Heart right ventricle (tissue), 16 donors: ENCODE results near the gene KRT82. TPM values are rescaled to one million over a fixed set of nuclear protein-coding genes. Genes with fewer than 3 reads are reported as not detected.

Source experiments
- ATAC-seq, 8 donors: fragments of 200-7000 bp; cut with Tn5 transposase; one replicate each; pipeline ENCODE4 v1.9.1; 2020; ENCODE audit warnings: mild to moderate bottlenecking in 8 of 8, moderate library complexity in 8 of 8, moderate number of reproducible peaks in 1 of 8
- DNase-seq, 2 donors: peaks; one replicate each; pipeline ENCODE4 v3.0.0-alpha.2; 2020
- H3K27ac ChIP-seq, 10 donors: fragments of 200-600 bp; sonication (generic) in 2 of 10; one replicate each; pipeline versions ENCODE4 v1.5.0 to v1.8.0; 2020 to 2022; ENCODE audit warnings: mild to moderate bottlenecking in 3 of 10
- H3K27me3 ChIP-seq, 7 donors: fragments of 200-600 bp; one replicate each; pipeline ENCODE4 v1.8.0; 2021 to 2022; ENCODE audit warnings: mild to moderate bottlenecking in 2 of 7
- H3K36me3 ChIP-seq, 9 donors: fragments of 200-600 bp; sonication (generic) in 1 of 9; one replicate each; pipeline versions ENCODE4 v1.5.0 to v1.8.0; 2020 to 2022; ENCODE audit warnings: mild to moderate bottlenecking in 2 of 9
- H3K4me1 ChIP-seq, 9 donors: fragments of 200-600 bp; sonication (generic) in 1 of 9; one replicate each; pipeline versions ENCODE4 v1.5.0 to v1.8.0; 2020 to 2022; ENCODE audit warnings: mild to moderate bottlenecking in 4 of 9
- H3K4me3 ChIP-seq, 10 donors: fragments of 200-600 bp; sonication (generic) in 2 of 10; one replicate each; pipeline versions ENCODE4 v1.5.0 to v1.8.0; 2020 to 2022; ENCODE audit warnings: mild to moderate bottlenecking in 7 of 10, moderate library complexity in 2 of 10
- H3K9me3 ChIP-seq, 11 donors: fragments of 200-600 bp in 10 of 11; sonication (generic) in 2 of 11; one replicate each; pipeline versions ENCODE4 v1.5.0 to v1.8.0; 2013 to 2022; ENCODE audit warnings: mild to moderate bottlenecking in 2 of 11, control low read depth in 1 of 11, moderate library complexity in 1 of 11
- CTCF ChIP-seq, 9 donors: fragments of 200-600 bp; sonication (generic) in 2 of 9; IDR thresholded peaks; one replicate each; pipeline versions ENCODE4 v1.5.0 to v1.8.0; 2021 to 2022; ENCODE audit warnings: antibody characterized with exemption in 9 of 9, mild to moderate bottlenecking in 5 of 9, moderate library complexity in 1 of 9
- WGBS, 2 donors: extraction: QIAGEN DNeasy Blood & Tissue Kit; methylation state at CpG; one replicate each; pipeline ENCODE4 v1.1.7; 2013; ENCODE audit warnings: inconsistent platforms in 1 of 2; 5-methylcytosine and 5-hydroxymethylcytosine counted together
- intact Hi-C, 10 donors: fragments of 100-400 bp; cut with DNase I; formaldehyde crosslinking; loops; one replicate each; pipeline versions ENCODE4 v1.11.1 to v1.14.2; 2022
- polyA plus RNA-seq, 2 donors: library from polyadenylated mRNA; stranded (reverse); fragments of 200-250 nt; gene quantifications; one replicate each; pipeline ENCODE4 v1.2.3, GENCODE V29; 2013
- total RNA-seq, 10 donors: library from RNA; stranded (reverse); fragmentation: NEBNext Ultra II Directional in 3 of 10; extraction: Animal tissue kit (Norgen Biotek cat#: 25700) in 3 of 10; gene quantifications; one replicate each; pipeline versions ENCODE4 v1.2.1 to v1.2.4, GENCODE V29; 2021 to 2023
- donor health status: Arrhythmogenic right ventricular cardiomyopathy.
- donor health status: ischemic (EF 13 %, LVEDD 7.1; RV severe dilation, severe dysfunction).
- donor health status: healthy with polysubstance abuse.
- donor health status: DM: no; HTN: yes; CAD: no.
- donor health status: DM: no; HTN: no; CAD: no.
- donor health status: ischemic (EF 25% LVEDD 6.9; RV normal size, moderate dysfunction).
- donor health status: ischemic (EF 25% LVEDD 5.7; RV mildly dilated, moderate dysfunction).
- donor health status: healthy.
- donor health status: DM: yes; HTN: yes; CAD: no.
- donor health status: Ischemic cardiomyopathy.
- donor health status: ischemic (EF 35%, LVEDD 5.7; RV mildly dilated, moderate dysfunction).
- donor health status: nonischemic (EF 11% LVEDD 7.7; RV severe dilation, severe dysfunction).
- donor health status: DM: yes; HTN: yes; CAD: no.
- donor health status: PGD.
- donor health status: ischemic (EF 29% LVEDD 5.4; RV normal size, mild dysfunction).
- donor health status: nonischemic (EF 23%, LVEDD 6.1; RV moderate dilation, normal function).

The KRT82 gene
- total and polyA plus RNA-seq, 12 donors, result not detected

- no peak for ATAC-seq
- WGBS, 2 donors, result 90 to 91% methylated on average over 7 of the region's 7 CpGs
- no peak for TF ChIP-seq CTCF (IDR thresholded peaks at IDR 0.05)
- Histone ChIP-seq H3K4me1 (peaks cover 0 to 12% (median 0%) of the 10 kb centered on the region in 9 donors), H3K36me3 (no peaks in the 10 kb centered on the region), H3K9me3 (no peaks in the 10 kb centered on the region), H3K27ac (no peak overlapping the region), H3K27me3 (peaks cover 0 to 47% (median 9%) of the 10 kb centered on the region in 7 donors), H3K4me3 (no peak overlapping the region)
- DNase-seq, result no peak
- intact Hi-C loops, result no loop called here
Observed at GRCh38 chr12:52392465-52393007, 13.6 kb downstream of the KRT82 start.

GRCh38 chr12:52391618-52392002 lies 14.5 kb downstream of the KRT82 start:
- Histone ChIP-seq H3K4me3 (no peak overlapping the region), H3K27me3 (peaks cover 0 to 38% (median 8%) of the 10 kb centered on the region in 7 donors), H3K4me1 (peaks cover 0 to 12% (median 0%) of the 10 kb centered on the region in 9 donors), H3K9me3 (no peaks in the 10 kb centered on the region), H3K36me3 (no peaks in the 10 kb centered on the region), H3K27ac (peak overlapping the region in 1 of 10 donors; percentile 3)
- ATAC-seq (peak; percentile 73 to 96 (median 86)), DNase-seq (peak; percentile 68 to 77)
- TF ChIP-seq CTCF (IDR thresholded peaks at IDR 0.05), result no peak
- intact Hi-C loops, result no loop called here
- WGBS, 2 donors, result 15 to 22% methylated on average over 4 of the region's 4 CpGs

- intact Hi-C loops, result no loop called here
- TF ChIP-seq CTCF (IDR thresholded peaks at IDR 0.05), result peak; percentile 5 to 52 (median 43)
- no peak for DNase-seq
- peak in 6 of 8 donors; percentile 9 to 54 (median 29) for ATAC-seq
- no peaks in the 10 kb centered on the region for H3K9me3 ChIP-seq
- no peaks in the 10 kb centered on the region for H3K36me3 ChIP-seq
- peaks cover 0 to 33% (median 2%) of the 10 kb centered on the region in 7 donors for H3K27me3 ChIP-seq
- 63 to 64% methylated on average over 11 of the region's 11 CpGs for WGBS, 2 donors
- H3K4me3 ChIP-seq, result no peak overlapping the region
- peaks cover 0 to 12% (median 0%) of the 10 kb centered on the region in 9 donors for H3K4me1 ChIP-seq
- no peak overlapping the region for H3K27ac ChIP-seq
Observed at GRCh38 chr12:52390739-52391617, 15.2 kb downstream of the KRT82 start.

GRCh38 chr12:52389313-52390207 lies 16.6 kb downstream of the KRT82 start:
- WGBS, 2 donors, result 52% methylated on average over 9 of the region's 9 CpGs
- Histone ChIP-seq H3K27me3 (peaks cover 0 to 21% (median 0%) of the 10 kb centered on the region in 7 donors), H3K27ac (no peak overlapping the region), H3K9me3 (no peaks in the 10 kb centered on the region), H3K4me1 (peaks cover 0 to 12% (median 0%) of the 10 kb centered on the region in 9 donors), H3K36me3 (no peaks in the 10 kb centered on the region), H3K4me3 (no peak overlapping the region)
- intact Hi-C loops, result loop anchor here in 1 of 10 donors (10.0 kb wide), 1 partner anchor 105 kb away; the partner anchor contains the start of gene KRT6A
- ATAC-seq (no peak), DNase-seq (no peak)
- TF ChIP-seq CTCF (IDR thresholded peaks at IDR 0.05), result no peak
